Muscle of back (tissue), 11 donors: Measurements from ENCODE around the gene DLK1. TPM values are rescaled to one million over a fixed set of nuclear protein-coding genes. Genes with fewer than 3 reads are reported as not detected.

Experiments
- DNase-seq, 3 donors: peaks; one replicate each; pipeline versions ENCODE4 v3.0.0 to v3.0.0-alpha.2; 2013
- polyA plus RNA-seq, 10 donors: library from polyadenylated mRNA; unstranded; fragments of 120-200 nt; gene quantifications; one replicate each; pipeline ENCODE4 v1.2.1, GENCODE V29; 2013; ENCODE audit not compliant: insufficient read length in 10 of 10

DLK1 gene
- polyA plus RNA-seq, 10 donors, result 1,647 to 2,553 (median 1,994) TPM

GRCh38 chr14:100750762-100751699 is 24.3 kb downstream of the DLK1 start:
- no peak for DNase-seq

GRCh38 chr14:100754020-100754419 is 27.3 kb downstream of the DLK1 start:
- DNase-seq, result no peak

DNA sequence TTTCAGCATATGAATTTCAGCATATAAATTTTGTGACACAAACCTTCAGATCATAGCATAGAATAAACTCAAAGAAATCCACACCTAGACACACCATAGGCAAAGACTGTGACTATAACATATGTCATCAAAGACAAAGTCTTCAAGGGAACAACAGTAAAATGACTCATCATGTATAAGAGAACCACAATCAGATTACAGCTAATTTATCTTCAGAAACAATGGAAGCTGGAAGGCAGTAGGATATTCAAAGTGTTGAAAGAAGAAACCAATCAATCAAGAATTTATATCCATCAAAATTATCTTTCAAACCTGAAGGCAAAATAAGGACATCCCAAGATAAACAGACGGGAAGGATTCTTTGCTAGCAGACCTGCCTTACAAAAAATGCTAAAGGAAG is 29.0 kb downstream of the DLK1 start:
- DNase-seq, result no peak

- peak in 1 of 3 donors; percentile 67 for DNase-seq
Observed at GRCh38 chr14:100761481-100761880, 34.8 kb downstream of the DLK1 start.

- no peak for DNase-seq
Observed at GRCh38 chr14:100762089-100762515, 35.4 kb downstream of the DLK1 start.

DNA sequence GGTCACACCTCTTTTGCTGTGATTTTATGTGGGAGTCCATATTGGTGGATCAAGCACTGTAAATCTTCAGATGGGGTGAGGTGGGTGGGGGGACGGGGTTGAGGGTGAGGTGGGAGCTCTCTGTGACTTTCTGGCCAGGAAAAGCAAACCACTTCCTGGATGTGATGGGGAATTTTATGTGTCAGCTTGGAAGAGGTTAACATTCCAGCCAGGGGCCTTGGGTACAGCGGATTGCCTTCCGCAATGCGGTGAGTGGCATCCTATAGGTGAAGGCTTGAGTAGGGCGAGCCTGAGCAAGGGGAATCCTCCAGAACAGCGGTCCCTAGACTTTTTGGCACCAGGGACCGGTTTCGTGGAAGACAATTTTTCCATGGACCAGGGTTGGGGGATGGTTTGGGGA is 36.2 kb downstream of the DLK1 start:
- DNase-seq, result no peak

DNA sequence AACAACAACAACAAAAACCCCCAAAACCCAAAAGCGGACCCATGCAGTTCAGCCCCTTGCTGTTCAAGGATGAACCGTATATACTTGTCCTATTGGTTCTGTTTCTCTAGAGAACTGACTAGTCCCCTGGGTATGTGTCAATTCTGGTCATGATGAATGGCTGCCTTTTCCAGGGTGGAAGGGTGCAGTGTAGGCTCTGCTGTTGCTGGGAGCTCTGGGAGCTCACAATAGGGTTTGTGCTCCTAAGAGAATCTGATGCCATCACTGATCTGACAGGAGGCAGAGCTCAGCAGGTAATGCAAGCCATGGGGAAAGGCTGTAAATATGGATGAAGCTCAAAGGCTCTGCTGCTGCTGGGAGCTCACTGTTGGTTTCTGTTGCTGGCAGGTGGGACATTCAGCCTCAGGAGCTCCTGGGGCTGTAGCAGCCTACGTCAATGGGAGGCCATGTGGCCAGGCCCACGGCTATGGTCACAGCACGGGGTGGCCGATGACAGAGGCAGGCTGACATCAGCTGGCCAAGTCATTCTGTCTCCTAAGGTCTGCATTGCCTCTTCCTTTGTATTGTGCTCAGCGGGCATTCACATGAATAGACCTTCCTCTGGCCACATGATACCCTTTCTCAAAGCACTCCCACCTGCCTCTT is 37.9 kb downstream of the DLK1 start:
- DNase-seq, result no peak

DNA sequence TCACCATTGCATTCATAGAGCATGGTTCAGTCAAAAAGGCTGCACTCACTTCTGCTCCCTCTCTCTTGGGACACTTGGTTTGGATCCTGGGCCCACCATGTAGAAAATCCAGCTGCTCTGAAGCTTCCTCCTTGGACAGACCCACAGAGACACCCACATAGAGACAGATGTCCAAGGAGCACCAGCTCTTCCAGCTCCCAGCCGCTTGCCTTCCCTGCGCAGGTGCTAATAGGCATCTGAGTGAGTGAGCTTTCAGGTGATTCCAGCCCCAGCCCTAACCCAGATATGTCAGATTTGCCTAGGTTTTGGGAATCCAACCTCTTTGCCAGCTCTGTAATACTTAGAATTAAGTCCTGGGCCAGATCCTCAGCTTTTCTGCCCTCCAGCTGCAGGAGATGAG is 38.6 kb downstream of the DLK1 start:
- no peak for DNase-seq

DNA sequence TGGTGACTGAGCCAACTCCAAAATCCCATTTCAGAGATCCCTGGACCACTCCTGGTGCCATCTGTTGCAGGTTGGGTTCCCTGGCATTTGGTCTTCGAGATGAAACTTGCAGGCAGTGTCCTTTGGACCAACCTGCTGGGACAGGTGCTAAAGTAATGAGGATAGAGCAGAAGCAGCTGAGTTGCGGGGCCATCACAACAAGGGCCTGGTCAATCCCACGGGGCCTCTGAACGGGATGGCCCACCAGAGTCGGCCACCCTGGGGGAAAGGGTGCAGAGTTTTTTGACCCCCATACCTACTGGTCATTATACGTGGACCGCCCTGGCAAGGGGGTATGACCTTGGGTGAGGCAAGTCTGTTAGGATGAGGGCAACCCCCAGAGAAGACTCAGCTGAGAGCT is 39.3 kb downstream of the DLK1 start:
- no peak for DNase-seq

- no peak for DNase-seq
Observed at GRCh38 chr14:100767003-100767787, 40.5 kb downstream of the DLK1 start.

GRCh38 chr14:100767788-100768536 is 41.3 kb downstream of the DLK1 start:
- no peak for DNase-seq

GRCh38 chr14:100769035-100769939 is 42.6 kb downstream of the DLK1 start:
- DNase-seq, result no peak

GRCh38 chr14:100770046-100770445 is 43.4 kb downstream of the DLK1 start:
- no peak for DNase-seq

DNA sequence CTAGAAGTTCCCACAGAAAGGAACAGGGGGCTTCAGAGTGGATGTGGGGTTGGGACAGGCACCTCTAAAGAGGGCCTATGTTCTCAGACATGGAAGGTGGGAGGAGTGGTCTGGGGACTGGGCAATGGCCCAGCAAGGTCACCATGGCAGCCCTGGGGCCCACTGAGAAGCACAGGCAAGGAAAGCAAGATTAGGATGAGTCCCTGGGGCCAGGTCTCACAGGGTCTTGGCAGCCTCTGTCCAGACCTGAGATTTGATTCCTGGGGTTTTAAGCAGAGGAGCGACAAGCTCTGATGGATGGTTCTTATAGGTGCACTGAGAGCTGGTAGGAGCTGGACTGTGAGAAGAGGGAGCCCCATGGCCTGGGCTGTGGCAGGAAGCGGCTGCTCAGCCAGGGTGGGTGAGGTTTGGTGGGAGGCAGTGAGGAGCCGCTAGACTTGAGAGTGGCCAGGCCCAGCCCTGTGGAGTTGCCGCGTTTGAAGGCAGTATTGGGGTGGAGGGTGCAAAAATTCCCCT is 44.0 kb downstream of the DLK1 start:
- no peak for DNase-seq

DNA sequence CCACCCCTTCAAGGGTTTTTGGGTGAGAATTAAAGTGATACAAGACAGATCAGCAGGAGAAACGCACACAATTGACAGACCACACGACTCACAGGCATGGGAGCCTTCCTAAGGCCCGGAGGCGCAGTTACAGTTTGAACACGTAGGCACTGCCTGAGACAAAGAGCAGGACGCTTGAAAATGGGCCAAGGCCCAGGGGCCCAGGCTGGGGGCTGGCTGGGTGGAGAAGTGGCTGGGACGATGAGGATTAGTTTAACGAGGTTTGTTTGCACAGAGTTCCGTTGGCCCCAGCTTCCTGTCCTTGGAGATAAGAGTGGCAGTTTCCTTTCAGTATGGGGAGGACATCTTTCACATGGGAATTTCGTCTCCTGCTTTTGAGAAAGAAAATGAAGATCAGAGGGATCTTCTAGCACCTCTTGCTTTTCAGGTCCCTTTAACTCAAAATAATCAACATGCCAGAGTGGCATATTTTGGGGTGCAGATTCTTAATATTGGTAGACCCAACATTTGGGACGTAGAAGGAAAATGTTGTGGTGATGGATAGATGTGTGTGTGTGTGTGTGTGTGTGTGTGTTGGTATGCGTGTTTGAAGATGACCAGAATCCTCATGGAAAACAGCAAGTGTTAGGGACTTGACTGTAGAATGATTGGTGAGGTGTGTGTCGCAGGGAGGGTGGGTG is 44.6 kb downstream of the DLK1 start:
- DNase-seq, result no peak

DNA sequence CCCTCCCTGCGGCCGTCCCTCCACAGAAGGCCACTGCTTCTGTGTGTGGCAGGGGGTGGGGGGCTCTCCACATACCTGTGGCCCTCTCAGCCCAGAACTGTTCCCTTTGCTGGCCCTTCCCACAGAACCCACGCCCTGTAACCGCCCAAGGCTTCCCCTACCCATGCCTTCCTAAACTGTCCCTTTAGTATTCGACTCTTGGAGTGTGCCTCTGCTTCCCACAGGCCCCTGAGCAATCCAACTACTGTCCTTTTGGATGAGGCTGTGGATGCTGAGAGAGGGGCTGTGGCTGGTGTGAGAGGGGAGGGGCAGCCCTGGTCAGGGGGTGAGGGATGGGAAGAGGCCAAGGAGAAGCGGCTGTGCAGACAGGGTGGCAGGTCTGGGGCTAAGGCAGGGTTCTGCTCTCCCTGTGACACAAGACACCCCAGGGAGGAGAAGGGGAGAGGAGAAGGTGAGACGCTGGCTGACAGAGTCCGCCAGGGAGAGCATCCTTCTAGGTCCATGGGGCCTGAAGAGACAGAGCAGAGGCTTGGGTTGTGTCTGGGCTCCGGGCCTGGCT is 46.0 kb downstream of the DLK1 start:
- no peak for DNase-seq

GRCh38 chr14:100773331-100774163 is 46.9 kb downstream of the DLK1 start:
- DNase-seq, result no peak

DNA sequence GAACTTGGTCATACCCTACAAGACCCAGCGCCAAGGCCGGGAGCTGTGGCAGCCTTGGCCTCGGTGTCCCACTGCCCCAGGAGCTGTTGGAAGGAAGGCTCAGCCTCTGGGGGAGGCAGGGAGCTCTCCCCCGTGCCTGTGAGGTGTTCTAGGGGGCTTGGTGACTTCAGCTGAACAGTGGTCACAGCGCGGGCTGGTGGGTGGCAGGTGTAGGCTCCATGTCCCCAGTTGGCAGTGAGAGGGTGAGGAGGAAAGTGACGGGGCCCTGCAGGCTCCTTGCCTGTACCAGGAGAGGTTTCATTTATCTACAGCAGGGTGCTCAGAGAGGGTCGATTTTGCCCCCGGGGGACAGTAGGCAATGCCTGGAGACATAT is 47.5 kb downstream of the DLK1 start:
- DNase-seq, result no peak
